Measurements from ENCODE around the gene WFIKKN2.
A peak's percentile ranks its signal among the peaks of the same experiment; 100 is the strongest.
"Not testable (repeated sequence)": the region's sequence is repeated elsewhere in the genome, so short reads cannot be mapped to it uniquely, and the experiment has no call there.

WFIKKN2 gene, protein sequence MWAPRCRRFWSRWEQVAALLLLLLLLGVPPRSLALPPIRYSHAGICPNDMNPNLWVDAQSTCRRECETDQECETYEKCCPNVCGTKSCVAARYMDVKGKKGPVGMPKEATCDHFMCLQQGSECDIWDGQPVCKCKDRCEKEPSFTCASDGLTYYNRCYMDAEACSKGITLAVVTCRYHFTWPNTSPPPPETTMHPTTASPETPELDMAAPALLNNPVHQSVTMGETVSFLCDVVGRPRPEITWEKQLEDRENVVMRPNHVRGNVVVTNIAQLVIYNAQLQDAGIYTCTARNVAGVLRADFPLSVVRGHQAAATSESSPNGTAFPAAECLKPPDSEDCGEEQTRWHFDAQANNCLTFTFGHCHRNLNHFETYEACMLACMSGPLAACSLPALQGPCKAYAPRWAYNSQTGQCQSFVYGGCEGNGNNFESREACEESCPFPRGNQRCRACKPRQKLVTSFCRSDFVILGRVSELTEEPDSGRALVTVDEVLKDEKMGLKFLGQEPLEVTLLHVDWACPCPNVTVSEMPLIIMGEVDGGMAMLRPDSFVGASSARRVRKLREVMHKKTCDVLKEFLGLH

DNA sequence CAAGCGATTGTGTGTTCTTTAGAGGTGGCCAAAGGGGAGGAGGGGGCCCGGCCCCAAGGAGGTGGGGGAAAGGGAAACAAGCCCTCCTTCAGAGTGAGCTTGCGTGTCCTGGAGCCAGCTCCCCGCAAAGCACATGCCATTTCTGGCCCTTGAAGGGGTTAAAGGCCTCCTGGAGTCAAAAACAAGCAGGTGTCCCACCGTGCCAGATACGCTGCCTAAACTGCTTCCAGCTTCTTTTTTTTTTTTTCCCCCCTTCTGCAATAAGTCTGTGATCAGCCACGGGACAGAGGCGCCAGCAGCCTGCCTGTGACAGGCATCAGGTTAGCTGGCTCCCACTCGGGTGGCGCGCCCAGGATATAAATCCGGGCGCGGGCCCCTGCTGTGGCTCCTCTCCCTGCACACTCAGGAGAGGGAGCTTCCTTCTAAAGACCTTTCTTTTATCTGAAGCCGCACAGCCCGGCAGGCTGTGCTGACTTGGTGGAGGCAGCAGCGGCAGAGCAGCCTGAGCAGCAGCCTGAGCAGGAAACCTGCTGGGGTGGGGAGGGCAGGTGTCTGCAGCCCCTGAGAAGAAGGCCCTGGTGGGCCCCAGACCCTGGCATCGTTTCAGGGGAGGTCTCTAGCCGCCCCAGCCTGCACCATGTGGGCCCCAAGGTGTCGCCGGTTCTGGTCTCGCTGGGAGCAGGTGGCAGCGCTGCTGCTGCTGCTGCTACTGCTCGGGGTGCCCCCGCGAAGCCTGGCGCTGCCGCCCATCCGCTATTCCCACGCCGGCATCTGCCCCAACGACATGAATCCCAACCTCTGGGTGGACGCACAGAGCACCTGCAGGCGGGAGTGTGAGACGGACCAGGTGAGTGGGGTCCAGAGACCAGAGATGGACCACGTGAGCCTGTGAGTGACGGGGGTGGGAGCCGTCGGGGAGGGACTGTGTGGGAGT is at the start of gene WFIKKN2:
TSS of gene WFIKKN2 (plus strand) at position 286 of the 934 bp plus-strand sequence. CDS start at position 638, 352 bp downstream.
- peak; percentile 62 for DNase-seq

DNA sequence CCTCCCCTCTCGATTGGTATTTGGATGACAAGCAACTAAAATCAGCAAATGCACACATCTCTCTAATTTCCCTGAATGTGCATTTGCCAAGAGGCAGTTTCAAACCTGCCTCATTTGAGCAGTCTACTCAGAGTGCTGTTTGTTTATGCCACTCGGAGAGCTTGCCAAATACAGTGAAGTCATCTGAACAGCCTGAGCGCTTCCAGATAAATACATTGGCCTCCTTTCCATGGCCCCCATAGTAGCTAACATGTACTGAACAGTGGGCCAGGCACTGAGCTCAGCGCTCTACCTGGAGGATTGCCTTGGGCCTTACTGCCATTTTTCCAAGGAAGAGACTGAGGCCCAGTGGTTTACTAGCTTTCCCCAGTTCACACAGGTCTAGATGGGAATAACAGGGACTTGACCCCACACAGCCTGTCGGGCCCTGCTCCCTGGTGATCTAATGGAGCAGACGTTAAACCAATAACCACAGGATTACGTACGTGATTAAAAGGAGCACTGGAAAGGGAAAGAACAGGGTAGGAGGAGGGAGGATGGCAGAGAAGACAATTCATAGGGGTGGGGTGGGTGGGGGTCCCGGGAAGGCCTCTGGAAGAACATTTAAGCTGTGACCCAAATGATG is 49.3 kb upstream of the WFIKKN2 start:
- no peak for DNase-seq

DNA sequence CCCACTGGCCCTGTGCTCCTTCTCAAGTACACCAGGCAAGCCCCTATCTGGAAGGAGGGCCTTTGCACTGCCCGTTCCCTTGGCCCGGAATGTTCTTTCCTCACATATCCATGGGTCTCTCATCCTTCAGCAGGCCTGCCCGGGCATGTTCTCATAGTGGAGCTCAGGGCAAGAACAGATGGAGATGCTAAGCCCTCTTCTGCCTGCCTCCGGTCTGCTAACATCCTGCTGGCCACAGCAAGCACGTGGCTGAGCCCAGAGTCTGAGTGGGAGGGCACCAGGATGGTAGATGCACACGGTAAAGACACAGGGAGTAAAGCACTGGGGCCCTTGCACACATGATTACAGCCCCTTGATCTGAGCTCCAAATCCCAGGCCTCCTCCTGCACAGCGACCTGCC is 48.3 kb upstream of the WFIKKN2 start:
- DNase-seq: no peak

DNA sequence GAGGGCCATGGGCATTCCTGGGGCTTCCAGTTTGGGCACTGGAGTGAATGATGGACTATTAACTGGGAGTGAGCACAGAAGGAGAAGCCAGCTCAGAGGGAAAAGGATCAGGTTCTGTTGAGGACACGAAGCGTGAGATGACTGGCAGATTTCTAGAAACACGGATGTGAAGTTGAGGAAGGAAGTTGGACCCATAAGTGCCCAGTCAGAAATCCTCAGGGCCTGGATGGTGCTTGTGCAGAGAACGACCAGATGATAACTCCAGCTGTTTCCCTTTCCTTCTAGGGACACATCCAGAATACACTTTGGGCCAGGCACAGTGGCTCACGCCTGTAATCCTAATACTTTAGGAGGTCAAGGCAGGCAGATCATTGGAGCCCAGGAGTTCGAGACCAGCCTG is 44.8 kb upstream of the WFIKKN2 start:
- DNase-seq: peak; percentile 61

DNA sequence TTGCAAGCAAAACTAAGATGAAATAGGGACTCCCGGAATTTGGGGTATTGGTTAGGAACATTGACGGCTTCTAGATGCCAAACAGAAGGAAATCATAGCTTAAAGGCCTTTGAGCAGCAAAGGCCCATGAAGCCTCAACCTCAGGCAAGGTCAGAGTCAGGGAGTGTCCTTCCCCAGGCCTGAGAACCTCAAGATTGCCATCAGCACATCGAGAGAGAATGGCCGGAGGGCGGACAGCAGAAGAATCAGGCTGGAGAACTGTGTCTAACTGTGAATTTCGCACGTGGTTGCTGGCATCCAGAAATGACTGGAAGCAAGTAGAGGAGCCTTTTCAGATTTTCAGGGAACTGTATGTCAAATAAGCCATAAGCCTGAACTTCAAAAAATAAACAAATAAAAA is 43.3 kb upstream of the WFIKKN2 start:
- no peak for DNase-seq

DNA sequence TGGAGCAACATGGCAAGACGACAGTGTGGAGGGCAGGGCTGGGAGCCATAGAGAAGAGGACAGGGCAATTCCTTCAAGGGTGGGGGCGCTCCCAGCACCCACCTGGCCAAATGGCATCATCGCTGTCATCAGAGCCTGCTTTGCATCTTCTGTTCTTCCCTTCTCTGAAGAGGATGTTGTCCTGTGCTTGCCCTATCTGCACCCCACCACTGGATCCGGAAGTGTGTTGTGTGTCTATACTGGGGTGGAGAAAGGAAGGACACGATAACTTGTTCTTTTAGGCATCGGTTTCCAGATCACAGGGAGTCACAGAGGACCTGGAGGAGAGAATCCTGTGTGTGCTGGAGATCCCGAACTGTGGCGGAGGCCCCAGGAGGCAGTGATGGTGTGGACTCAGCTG is 42.4 kb upstream of the WFIKKN2 start:
- DNase-seq: no peak

DNA sequence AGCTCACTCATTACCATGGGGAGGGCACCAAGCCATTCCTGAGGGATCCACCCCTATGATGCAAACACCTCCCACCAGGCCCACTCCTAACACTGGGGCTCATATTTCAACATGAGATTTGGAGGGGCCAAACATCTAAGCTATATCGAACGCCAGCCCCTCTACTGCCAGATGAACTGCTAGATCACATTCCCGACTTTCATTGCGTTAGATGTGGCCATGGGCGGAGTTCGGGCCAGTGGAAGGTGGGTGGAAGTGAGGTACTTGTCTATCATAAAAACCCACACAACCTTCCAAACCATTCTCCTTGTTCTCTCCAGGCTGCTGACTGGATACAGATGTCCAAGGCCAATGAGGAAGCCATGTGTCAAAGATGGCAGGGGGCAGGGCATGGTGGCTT is 41.0 kb upstream of the WFIKKN2 start:
- DNase-seq: no peak

DNA sequence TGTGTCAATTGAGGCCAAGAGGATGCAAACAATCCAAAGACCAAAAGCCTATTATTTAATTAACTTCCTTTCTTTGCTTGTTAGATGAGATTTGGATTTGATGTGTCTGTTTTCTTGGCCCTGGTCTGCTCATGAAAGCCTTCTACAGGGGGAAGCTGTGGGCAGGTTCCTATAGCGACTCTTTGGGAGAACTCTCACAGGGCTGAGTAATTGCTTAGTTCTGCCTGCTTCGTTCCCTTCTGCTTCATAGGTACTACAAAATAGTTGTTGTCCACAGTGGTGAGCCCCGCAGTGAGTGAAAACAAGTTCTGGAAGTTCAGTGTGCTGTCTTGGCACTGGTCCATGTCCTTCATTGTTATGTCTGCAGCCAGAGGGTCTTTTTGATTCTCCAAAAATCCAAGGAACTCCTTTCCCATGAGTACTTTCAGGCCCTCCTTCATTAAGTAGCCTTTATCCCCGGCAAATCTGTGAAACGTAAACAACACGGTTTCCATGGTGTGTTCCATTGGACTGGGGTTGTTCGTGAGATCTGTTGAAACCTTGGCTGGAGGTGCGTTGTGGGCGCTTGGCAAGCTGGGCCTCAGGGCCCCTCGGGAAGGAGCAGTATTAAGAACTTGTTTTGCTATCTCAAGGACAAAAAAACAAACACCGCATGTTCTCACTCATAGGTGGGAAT is 38.1 kb upstream of the WFIKKN2 start:
- peak; percentile 43 for DNase-seq

DNA sequence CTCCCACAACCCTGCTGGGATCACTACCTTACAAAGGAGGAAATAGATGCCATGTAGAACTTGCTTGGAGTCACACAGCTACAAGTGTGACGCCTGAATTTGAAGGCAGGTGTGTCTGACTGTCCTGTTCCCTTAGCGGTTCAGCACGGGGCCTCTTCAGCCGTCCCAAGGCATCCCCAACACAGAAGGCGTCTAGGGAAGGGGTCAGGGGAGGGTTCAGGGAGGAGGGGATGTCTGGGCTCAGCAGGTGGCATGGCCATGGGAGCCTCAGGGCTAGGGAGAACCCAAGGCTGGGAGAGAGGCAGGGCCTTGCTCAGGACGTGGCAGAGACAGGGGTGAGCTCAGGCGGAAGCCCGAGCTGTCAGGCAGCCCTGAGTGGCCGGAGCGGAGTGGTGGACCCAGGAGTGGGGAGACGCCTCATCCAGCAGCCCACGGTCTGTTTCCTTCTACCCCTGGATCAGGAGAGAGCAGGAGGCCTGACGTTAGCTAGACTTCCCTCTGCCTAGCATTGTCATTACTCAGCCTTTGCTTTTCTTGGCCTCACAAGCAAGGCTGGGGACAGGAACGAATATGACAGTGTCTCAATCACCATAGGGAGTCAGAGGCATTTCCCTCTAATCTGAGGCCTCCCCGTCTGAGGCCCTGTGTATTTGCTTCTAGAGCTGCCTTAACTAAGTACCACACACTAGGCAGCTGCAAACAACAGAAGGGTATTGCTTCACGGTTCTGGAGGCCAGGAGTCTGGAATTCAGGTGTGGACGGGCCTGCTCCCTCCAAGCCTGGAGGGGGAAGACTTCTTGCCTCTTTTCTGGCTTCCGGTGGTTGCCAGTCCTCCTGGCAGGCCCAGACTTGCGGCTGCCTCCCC is 36.7 kb upstream of the WFIKKN2 start:
- no peak for DNase-seq

DNA sequence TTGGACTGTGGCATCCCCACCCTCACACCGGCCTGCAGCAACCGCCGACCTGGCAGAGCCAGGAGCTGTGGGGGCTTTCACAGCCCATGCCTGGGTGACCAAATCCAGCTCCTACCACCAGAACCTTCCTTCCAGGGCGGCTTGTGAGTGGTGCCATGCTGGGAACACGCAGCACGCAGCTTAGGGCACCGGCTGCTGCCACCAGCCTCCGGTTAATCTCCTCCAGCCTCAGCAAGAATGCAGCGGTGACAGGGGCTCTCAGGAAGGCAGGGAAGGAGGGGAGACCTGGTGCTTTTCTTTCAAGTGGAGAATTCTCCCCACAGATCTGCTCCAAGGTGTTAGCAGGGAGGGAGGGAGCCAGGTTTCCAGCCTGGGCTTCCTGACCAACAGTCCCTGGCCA is 35.8 kb upstream of the WFIKKN2 start:
- DNase-seq: no peak

DNA sequence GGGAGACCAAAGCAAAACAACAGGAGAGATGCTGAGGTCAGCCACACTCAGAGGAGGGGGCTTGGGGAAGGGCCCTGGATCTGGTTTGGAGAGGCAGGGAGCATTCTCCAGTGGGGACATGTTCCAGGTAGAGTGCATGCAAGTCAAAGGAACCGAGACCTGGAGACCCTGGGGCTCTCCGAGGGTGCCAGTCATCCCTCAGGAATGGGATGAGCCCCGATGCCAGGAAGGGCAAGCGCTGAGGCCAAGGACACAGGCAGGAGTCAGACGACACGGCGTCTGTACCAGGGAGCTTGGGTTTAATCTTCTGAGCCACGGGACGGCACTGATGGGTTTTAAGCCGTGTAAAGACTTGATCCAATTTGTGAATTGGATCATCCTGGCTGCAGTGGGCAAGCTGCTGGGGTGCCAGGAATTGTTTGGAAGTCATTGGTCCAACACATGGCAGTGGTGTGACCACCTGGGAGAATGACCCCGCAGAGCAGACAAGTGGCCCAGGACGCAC is 35.1 kb upstream of the WFIKKN2 start:
- DNase-seq: no peak

DNA sequence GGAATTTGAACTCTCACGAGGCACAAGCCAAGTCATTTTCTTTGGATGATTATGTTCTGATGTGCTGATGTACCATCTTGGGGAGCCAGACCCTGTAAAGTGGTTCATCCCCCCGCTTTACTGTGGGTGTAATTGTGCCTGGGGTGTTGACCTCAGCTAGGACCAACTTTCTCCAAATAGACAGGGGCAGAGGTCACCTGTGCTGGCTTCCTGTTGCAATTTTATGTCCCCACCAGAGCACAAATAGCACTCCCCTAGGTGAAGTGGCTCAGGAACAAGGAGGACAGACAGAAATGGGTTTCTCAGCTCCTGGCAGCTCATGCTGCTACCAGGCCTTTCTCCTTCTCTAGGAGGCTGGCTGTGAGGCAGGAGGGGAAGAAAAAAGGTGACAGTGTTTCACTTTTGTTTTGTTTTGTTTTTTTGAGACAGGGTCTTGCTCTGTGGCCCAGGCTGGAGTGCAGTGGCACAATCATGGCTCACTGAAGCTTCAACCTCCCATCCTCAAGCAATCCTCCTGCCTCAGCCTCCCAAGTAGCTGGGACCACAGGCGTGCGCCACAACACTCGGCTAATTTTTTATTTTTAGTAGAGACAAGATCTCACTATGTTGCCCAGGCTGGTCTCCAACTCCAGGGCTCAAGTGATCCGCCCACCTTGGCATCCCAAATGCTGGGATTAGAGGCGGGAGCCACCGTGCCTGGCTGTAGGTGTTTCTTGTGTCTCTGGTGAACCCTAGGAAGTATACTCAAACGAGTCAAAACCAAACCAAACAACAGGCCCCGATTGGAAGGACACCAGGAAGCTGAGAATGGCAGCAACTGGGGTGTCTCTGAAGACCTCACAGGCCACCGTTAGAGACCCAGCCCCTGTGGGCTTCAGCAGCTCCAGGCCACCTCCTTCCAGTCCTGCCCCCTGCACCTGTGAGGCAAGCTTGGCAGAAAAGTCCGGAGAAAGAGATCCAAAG is 32.5 kb upstream of the WFIKKN2 start:
- DNase-seq: no peak

DNA sequence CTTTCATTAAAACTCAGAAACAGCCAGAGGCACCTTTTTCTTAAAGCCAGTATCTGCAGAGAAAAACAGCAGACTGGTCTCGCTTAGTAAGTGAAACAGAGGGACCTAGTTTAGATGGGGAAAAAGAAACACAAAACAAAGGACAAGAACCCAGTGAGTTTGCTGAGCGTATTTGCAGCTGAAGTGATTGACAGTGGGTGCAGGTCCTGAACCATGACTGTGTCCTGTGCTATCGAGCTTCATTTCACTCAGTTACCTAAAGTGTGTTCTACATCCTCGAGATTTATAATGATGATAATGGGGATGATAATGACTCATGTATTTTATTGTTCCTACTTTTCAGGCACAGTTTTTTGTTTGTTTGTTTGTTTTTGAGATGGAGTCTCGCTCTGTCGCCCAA is 31.7 kb upstream of the WFIKKN2 start:
- no peak for DNase-seq

DNA sequence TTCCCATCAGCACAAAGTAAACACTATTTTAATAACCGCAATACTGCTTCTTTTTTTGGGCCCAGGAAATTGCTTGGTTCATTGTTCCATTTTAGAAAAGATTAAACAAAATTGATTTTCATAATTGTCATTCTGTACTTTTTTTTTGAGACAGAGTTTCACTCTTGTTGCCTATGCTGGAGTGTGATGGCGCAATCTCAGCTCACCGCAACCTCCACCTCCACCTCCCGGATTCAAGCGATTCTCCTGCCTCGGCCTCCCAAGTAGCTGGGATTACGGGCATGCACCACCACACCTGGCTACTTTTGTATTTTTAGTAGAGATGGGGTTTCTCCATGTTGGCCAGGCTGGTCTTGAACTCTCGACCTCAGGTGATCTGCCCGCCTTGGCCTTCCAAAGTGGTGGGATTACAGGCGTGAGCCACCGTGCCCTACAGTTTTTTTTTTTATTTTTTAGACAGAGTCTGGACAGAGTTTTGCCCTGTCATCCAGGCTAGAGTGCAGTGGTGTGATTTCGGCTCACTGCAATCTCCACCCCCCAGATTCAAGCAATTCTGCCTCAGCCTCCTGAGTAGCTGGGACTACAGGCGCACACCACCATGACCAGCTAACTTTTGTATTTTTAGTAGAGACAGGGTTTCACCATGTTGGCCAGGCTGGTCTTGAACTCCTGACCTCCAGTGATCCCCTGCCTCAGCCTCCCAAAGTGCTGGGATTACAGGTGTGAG is 30.5 kb upstream of the WFIKKN2 start:
- not testable (repeated sequence) for DNase-seq

DNA sequence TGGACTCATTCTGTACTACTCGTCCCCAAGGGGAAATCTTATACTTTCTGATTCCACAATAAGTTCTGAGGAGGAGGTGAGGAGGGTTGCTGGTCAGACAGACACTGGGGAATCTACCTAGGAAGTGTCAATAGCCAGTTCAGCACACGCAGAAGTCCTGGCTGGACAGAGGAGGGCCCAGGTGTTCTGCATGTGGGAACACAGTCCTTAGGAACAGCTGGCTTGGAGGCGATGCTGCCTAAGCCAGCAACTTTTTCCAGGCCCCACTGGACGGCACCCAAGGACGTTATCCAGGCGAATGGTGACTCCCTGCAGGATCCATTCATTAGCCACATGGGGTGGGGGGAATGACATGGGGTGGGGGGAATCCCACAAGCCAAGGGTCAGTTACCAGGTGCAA is 29.9 kb upstream of the WFIKKN2 start:
- DNase-seq: no peak

DNA sequence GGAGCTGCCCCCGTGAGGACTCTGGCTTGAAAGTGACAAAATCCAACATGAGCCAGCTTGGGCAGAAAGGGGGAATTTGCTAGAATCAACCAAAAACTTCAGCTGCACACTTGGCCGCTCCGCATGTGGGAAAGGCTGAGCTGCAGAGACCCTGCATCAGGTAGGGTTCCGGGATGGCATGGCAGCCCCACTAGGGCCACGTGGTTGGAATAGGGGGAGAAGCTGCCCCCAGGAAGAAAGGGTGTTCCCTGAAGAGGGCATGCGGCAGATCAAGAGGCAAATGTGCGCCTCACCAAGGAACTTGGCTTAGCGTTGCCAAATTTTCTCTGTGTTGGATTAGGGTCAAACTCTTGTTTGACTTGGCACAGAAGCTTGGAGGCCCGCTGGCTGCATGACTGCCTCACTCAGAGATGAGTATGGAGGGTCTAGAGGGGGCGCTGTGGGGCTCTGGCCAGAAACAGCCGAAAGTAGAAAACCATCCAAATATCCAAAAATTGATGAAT is 29.2 kb upstream of the WFIKKN2 start:
- no peak for DNase-seq

DNA sequence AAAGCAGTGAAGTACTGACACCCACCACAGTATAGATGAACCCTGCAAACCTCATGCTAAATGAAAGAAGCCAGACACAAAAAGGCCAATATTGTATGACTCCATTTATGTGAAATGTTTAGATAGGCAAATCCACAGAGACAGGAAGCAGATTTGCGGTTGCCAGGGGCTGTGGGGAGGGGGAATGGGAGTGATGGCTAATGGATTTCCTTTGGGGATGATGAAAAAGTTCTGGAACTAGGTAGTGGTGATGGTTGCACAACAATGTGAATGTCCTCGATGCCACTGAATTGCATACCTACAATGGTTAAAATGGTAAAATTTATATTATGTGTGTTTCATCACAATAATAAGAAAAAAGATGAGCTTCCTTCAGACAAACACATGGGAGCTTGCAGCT is 28.4 kb upstream of the WFIKKN2 start:
- DNase-seq: no peak

DNA sequence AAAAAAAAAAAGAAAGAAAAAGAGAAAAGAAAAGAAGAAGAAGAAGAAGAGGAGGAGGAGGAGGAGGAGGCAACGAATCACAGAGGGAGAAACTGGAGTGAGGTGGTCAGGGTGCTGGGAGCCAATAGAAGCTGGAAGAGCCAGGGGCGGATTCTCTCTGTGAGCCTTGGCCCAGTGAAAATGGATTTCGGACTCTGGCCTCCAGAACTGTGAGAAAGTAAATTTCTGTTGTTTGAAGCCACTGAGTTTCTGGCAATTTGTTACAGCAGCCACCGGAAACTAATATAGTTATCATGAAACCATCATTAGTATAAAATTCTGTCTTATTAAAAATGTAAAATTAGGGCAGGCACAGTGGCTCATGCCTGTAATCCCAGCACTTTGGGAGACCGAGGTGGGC is 27.7 kb upstream of the WFIKKN2 start:
- no peak for DNase-seq

DNA sequence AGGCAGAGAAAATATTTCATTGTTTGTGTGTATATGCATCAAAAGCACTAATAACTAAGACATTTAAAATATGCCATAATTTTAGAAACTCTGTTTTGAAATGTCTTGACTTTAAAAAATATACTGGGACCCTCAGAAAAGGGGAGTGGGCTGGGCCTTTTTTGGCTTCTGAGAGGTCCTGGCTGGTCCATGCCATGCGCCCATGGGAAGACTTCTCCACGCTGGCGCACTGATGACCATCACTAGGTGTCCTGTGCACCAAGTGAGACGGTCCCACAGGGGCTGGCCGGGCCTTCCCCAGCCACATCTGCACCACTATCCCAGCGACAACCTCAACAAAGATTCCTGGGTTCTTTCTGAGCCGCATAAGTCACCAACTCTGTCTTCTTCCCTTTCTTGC is 27.0 kb upstream of the WFIKKN2 start:
- no peak for DNase-seq
